Measurements from ENCODE around the gene DDX54. TPM values are rescaled to one million over a fixed set of nuclear protein-coding genes. Genes with fewer than 3 reads are reported as not detected.

The DDX54 gene
- total RNA-seq, 1 experiment from 2014 or later: 83.0 TPM

DNA sequence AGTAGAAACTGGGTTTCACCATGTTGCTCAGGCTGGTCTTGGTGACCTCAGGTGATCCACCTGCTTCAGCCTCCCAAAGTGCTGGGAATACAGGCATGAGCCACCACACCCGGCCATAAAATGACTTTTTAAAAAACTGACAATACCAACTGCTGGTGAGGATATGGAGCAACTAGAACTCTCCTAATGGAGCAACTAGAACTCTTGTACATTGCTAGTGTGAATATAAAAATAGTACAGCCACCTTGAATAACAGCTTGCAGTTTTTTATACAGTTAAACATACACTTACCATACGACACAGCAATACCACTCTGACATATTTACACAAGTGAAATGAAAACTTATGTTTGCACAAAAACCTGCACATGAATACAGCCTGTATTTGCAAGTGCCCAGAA, 38.3 kb downstream of the DDX54 start:
- no peak overlapping the region for H3K27ac ChIP-seq (ENCODE audit: insufficient read length, low read depth, low read length)
- no CpG with 5 or more reads among the region's 2 CpGs for WGBS (ENCODE audit: extremely low coverage, insufficient read length, low lambda C conversion rate)

More for the DNA sequence above, 38.3 kb downstream of the DDX54 start:
- peaks cover 15 to 31% of the 10 kb centered on the region in 2 experiments for H3K4me1 Mint-ChIP-seq
- Histone ChIP-seq H2BK15ac (ENCODE audit: low read depth, low read length) (no peak overlapping the region), H2BK5ac (ENCODE audit: insufficient read length, low read length) (no peak overlapping the region), H2BK120ac (ENCODE audit: low read depth, low read length, poor library complexity, severe bottlenecking) (no peak overlapping the region), H2BK20ac (ENCODE audit: low read depth, low read length, poor library complexity, severe bottlenecking) (no peak overlapping the region), H3K9me3 (ENCODE audit: control insufficient read depth, low read depth, low read length) (no peaks in the 10 kb centered on the region), H3K27me3 (ENCODE audit: insufficient read depth, low read length) (peaks cover 1% of the 10 kb centered on the region; the same call in 1 of the 2 replicates), H4K5ac (ENCODE audit: insufficient read length, low read depth, low read length) (no peak overlapping the region), H4K20me1 (ENCODE audit: control insufficient read depth, insufficient read depth, insufficient read length) (no peaks in the 10 kb centered on the region), H2BK12ac (ENCODE audit: insufficient read length, low read depth, low read length) (no peak overlapping the region), H3K9ac (ENCODE audit: extremely low read depth, insufficient read length, low read length) (no peak overlapping the region), H3T11ph (ENCODE audit: low read length) (no peak overlapping the region), H3K79me2 (ENCODE audit: insufficient read depth, low read length) (no peaks in the 10 kb centered on the region), H4K8ac (replicated peaks; ENCODE audit: insufficient read length, low read depth, low read length) (no peak overlapping the region), H2AK5ac (ENCODE audit: insufficient read length, low read length) (no peak overlapping the region), H3K14ac (ENCODE audit: insufficient read depth, low read length) (no peak overlapping the region), H3K23me2 (ENCODE audit: insufficient read length, low read depth, low read length, poor library complexity, severe bottlenecking) (peaks cover 4% of the 10 kb centered on the region), H2AFZ (ENCODE audit: low read length) (no peak overlapping the region), H3K4me2 (ENCODE audit: insufficient read depth, insufficient read length, low read length) (no peak overlapping the region), H3K18ac (ENCODE audit: insufficient read length, low read depth, low read length) (no peak overlapping the region), H3K56ac (ENCODE audit: insufficient read length, low read depth, low read length) (no peak overlapping the region), H3K4ac (ENCODE audit: low read depth, low read length) (no peak overlapping the region), H3K79me1 (ENCODE audit: insufficient read depth, low read depth, low read length, poor library complexity, severe bottlenecking) (no peaks in the 10 kb centered on the region), H3K4me1 (ENCODE audit: insufficient read depth, low read length) (peaks cover 2% of the 10 kb centered on the region; the same call in 1 of the 2 replicates), H4K91ac (ENCODE audit: insufficient read length, low read depth, low read length) (no peak overlapping the region), H3K23ac (ENCODE audit: insufficient read length, low read depth, low read length) (no peak overlapping the region)
- H3K9me3 Mint-ChIP-seq: peaks cover 6% of the 10 kb centered on the region in 2 experiments; a peak in 4 of 5 replicates
- no peak overlapping the region for H3K4me3 Mint-ChIP-seq
- peaks cover 27% of the 10 kb centered on the region for H3K27me3 Mint-ChIP-seq (ENCODE audit: low read depth)
- H3K27ac Mint-ChIP-seq: no peak overlapping the region
- TF ChIP-seq, protein P1, sequence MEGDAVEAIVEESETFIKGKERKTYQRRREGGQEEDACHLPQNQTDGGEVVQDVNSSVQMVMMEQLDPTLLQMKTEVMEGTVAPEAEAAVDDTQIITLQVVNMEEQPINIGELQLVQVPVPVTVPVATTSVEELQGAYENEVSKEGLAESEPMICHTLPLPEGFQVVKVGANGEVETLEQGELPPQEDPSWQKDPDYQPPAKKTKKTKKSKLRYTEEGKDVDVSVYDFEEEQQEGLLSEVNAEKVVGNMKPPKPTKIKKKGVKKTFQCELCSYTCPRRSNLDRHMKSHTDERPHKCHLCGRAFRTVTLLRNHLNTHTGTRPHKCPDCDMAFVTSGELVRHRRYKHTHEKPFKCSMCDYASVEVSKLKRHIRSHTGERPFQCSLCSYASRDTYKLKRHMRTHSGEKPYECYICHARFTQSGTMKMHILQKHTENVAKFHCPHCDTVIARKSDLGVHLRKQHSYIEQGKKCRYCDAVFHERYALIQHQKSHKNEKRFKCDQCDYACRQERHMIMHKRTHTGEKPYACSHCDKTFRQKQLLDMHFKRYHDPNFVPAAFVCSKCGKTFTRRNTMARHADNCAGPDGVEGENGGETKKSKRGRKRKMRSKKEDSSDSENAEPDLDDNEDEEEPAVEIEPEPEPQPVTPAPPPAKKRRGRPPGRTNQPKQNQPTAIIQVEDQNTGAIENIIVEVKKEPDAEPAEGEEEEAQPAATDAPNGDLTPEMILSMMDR (conservative IDR thresholded peaks at IDR 0.05): no peak
- DNase-seq: no peak
- no peaks in the 10 kb centered on the region; a peak in 3 of 7 replicates for H3K36me3 Mint-ChIP-seq (ENCODE audit: insufficient read depth in 1 of 3, low read depth in 3 of 3)
